Measurements from ENCODE around the gene ACLY. TPM values are rescaled to one million over a fixed set of nuclear protein-coding genes. Genes with fewer than 3 reads are reported as not detected.
"Not testable (repeated sequence)": the region's sequence is repeated elsewhere in the genome, so short reads cannot be mapped to it uniquely, and the experiment has no call there.

ACLY gene
- total and polyA plus RNA-seq, 2 experiments from 2014 or later, result 119 to 439 TPM

DNA sequence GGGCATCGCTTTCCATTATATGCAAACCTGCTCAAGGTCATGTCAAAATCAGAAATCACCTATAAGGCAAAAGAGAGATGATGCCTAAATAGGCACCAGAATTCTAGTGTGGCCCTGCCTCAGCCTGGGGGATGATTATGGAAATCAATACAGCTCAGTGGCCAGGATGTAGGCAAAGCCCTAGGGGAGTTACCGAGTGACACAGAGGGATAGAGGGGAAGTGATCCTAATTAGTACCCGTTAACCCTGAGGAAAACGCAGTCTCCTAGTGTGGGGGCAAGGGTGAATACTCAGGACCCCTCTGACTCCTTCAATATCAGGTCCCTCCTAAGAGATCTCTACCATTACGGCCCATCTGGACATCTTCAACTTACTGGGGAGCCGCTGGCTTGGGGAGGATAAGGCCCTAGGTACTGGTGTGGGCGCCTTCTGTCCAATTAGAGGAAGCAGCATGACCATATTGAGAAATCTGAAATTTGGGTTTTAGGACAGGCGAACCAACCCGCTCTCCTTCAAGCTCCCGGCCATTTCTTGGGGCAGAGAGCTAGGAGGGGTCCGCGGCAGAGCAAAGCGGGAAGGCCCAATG, 83.4 kb downstream of the ACLY start (continued):
- no peak for TF ChIP-seq CTCF (conservative IDR thresholded peaks at IDR 0.05; ENCODE audit: low read depth in 2 of 2)
- no peak for TF ChIP-seq ZNF114 (CRISPR knock-in tag; IDR thresholded peaks at IDR 0.05)
- TF ChIP-seq ZNF331 (CRISPR knock-in tag; IDR thresholded peaks at IDR 0.05; ENCODE audit: low read depth), result no peak
- TF ChIP-seq, protein P1, sequence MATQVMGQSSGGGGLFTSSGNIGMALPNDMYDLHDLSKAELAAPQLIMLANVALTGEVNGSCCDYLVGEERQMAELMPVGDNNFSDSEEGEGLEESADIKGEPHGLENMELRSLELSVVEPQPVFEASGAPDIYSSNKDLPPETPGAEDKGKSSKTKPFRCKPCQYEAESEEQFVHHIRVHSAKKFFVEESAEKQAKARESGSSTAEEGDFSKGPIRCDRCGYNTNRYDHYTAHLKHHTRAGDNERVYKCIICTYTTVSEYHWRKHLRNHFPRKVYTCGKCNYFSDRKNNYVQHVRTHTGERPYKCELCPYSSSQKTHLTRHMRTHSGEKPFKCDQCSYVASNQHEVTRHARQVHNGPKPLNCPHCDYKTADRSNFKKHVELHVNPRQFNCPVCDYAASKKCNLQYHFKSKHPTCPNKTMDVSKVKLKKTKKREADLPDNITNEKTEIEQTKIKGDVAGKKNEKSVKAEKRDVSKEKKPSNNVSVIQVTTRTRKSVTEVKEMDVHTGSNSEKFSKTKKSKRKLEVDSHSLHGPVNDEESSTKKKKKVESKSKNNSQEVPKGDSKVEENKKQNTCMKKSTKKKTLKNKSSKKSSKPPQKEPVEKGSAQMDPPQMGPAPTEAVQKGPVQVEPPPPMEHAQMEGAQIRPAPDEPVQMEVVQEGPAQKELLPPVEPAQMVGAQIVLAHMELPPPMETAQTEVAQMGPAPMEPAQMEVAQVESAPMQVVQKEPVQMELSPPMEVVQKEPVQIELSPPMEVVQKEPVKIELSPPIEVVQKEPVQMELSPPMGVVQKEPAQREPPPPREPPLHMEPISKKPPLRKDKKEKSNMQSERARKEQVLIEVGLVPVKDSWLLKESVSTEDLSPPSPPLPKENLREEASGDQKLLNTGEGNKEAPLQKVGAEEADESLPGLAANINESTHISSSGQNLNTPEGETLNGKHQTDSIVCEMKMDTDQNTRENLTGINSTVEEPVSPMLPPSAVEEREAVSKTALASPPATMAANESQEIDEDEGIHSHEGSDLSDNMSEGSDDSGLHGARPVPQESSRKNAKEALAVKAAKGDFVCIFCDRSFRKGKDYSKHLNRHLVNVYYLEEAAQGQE (IDR thresholded peaks at IDR 0.05; ENCODE audit: unreplicated experiment), result no peak
- no peak for TF ChIP-seq POLR2AphosphoS5 (IDR thresholded peaks at IDR 0.05; ENCODE audit: low read depth)

DNA sequence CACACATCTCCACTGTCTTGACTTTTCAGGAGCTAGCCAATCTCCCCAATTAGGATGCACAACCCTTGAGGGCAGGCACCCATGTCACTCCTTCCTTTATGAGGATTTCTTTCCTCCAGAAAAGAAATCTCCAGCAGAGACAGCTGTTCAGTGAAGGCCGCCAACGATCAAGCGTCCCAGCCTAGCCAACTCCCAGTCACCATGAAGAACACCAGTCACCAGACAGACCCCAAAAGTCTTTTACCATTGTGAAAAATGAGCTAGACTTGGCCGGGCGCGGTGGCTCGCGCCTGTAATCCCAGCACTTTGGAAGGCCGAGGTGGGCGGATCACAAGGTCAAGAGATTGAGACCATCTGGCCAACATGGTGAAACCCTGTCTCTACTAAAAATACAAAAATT, 88.8 kb downstream of the ACLY start:
- H3K27ac Mint-ChIP-seq, result not testable (repeated sequence)

GRCh38 chr17:41825175-41825845, 93.4 kb downstream of the ACLY start:
- H3K27me3 ChIP-seq (ENCODE audit: insufficient read depth), result no peaks in the 10 kb centered on the region
- Mint-ChIP-seq H3K4me3 (no peak overlapping the region), H3K9me3 (no peaks in the 10 kb centered on the region), H3K36me3 (ENCODE audit: low read depth) (peaks cover 65% of the 10 kb centered on the region), H3K27me3 (ENCODE audit: insufficient read depth, low read depth, poor library complexity) (peaks cover 16% of the 10 kb centered on the region), H3K27ac (no peak overlapping the region; the same call in 1 of the 2 replicates), H3K4me1 (peaks cover 5% of the 10 kb centered on the region; the same call in 2 of the 3 replicates)
- no peak overlapping the region for H3K27ac ChIP-seq (ENCODE audit: low read depth)
- H2AFZ ChIP-seq, result no peak overlapping the region
- no peaks in the 10 kb centered on the region; the same call in 1 of the 2 replicates for H3K4me1 ChIP-seq (ENCODE audit: insufficient read depth)
- H4K20me1 ChIP-seq (replicated peaks; ENCODE audit: insufficient read depth), result no peaks in the 10 kb centered on the region; the same call in 1 of the 2 replicates
- ATAC-seq (no peak), DNase-seq (ENCODE audit: low spot score) (no peak)
- H3K79me2 ChIP-seq (replicated peaks; ENCODE audit: insufficient read depth), result no peaks in the 10 kb centered on the region
- no peak overlapping the region for H3K4me3 ChIP-seq
- H3K9me2 ChIP-seq (ENCODE audit: insufficient read depth), result no peaks in the 10 kb centered on the region
- H3K36me3 ChIP-seq (ENCODE audit: insufficient read depth), result peaks cover 4% of the 10 kb centered on the region
- no peaks in the 10 kb centered on the region; the same call in 1 of the 2 replicates for H3F3A ChIP-seq (replicated peaks; ENCODE audit: low read depth)
- H3K4me2 ChIP-seq, result no peak overlapping the region
- TF ChIP-seq STAT1 (IDR thresholded peaks at IDR 0.05; ENCODE audit: unreplicated experiment), result no peak
- TF ChIP-seq EZH2 (IDR thresholded peaks at IDR 0.05; ENCODE audit: low read depth, unreplicated experiment), result no peak
- TF ChIP-seq, protein P1 (IDR thresholded peaks at IDR 0.05; ENCODE audit: unreplicated experiment), result no peak
- no peak for TF ChIP-seq POLR2AphosphoS5 (IDR thresholded peaks at IDR 0.05; ENCODE audit: low read depth)
- no peak for TF ChIP-seq EZH2phosphoT487 (IDR thresholded peaks at IDR 0.05; ENCODE audit: unreplicated experiment)
- TF ChIP-seq, protein P2, sequence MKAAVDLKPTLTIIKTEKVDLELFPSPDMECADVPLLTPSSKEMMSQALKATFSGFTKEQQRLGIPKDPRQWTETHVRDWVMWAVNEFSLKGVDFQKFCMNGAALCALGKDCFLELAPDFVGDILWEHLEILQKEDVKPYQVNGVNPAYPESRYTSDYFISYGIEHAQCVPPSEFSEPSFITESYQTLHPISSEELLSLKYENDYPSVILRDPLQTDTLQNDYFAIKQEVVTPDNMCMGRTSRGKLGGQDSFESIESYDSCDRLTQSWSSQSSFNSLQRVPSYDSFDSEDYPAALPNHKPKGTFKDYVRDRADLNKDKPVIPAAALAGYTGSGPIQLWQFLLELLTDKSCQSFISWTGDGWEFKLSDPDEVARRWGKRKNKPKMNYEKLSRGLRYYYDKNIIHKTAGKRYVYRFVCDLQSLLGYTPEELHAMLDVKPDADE (IDR thresholded peaks at IDR 0.05), result no peak
- no peak for TF ChIP-seq ZNF114 (CRISPR knock-in tag; IDR thresholded peaks at IDR 0.05)

More for the DNA sequence above, 88.8 kb downstream of the ACLY start:
- not testable (repeated sequence) for H3K27me3 Mint-ChIP-seq (ENCODE audit: insufficient read depth, low read depth, poor library complexity); H3K27me3 ChIP-seq (ENCODE audit: insufficient read depth); H3K4me1 Mint-ChIP-seq; H2AFZ ChIP-seq; H4K20me1 ChIP-seq (replicated peaks; ENCODE audit: insufficient read depth); H3K4me1 ChIP-seq (ENCODE audit: insufficient read depth); H3K36me3 ChIP-seq (ENCODE audit: insufficient read depth); H3F3A ChIP-seq (replicated peaks; ENCODE audit: low read depth); H3K4me3 Mint-ChIP-seq; H3K9me3 Mint-ChIP-seq; H3K9me2 ChIP-seq (ENCODE audit: insufficient read depth); H3K4me3 ChIP-seq; DNase-seq (ENCODE audit: low spot score); H3K4me2 ChIP-seq; H3K79me2 ChIP-seq (replicated peaks; ENCODE audit: insufficient read depth); ATAC-seq; H3K27ac ChIP-seq (ENCODE audit: low read depth)
- H3K36me3 Mint-ChIP-seq (ENCODE audit: low read depth), result peaks cover 64% of the 10 kb centered on the region

Measured in GM23338 (cell line).